IMR-90 (cell line): Measurements from ENCODE around the gene PITHD1. TPM values are rescaled to one million over a fixed set of nuclear protein-coding genes. Genes with fewer than 3 reads are reported as not detected.

Source experiments
- ATAC-seq: fragments of 200-7000 bp; cut with Tn5 transposase; 2 replicates; pipeline ENCODE4 v1.9.1; 2020; ENCODE audit warnings: low read depth, mild to moderate bottlenecking, moderate library complexity
- BruUV-seq: library from RNA; stranded (reverse); fragments of 400-500 nt; replicated peaks from 2 replicates; lab custom pipeline; 2021; lab: Mats Ljungman, UMichigan
- CTCF ChIA-PET: fragments of 300-600 bp; formaldehyde crosslinking; extraction: SDS; loops from one replicate; lab custom pipeline; 2021; ENCODE audit warnings: antibody characterized with exemption; lab: Yijun Ruan, JAX
- POLR2A ChIA-PET: fragments of 300-600 bp; sonication (Branson Sonifier 250); formaldehyde crosslinking; loops from one replicate; lab custom pipeline; 2022; ENCODE audit warnings: antibody characterized with exemption; ENCODE audit not compliant: unreplicated experiment; lab: Charles Lee
- DNase-seq: peaks from one replicate; pipeline ENCODE4 v3.0.0; 2013
- H2AFZ ChIP-seq: replicated peaks from 2 replicates; pipeline ENCODE3; 2013; ENCODE audit warnings: low read length, mild to moderate bottlenecking; ENCODE audit not compliant: poor library complexity
- H2AK5ac ChIP-seq: 2 replicates; pipeline ENCODE4 v1.6.1; 2013; ENCODE audit warnings: low read depth, low read length, inconsistent platforms
- H2AK9ac ChIP-seq: replicated peaks from 2 replicates; pipeline ENCODE3; 2013; ENCODE audit warnings: mild to moderate bottlenecking, low read depth, low read length, moderate library complexity; ENCODE audit not compliant: poor library complexity
- H2BK120ac ChIP-seq: 2 replicates; pipeline ENCODE4 v1.6.1; 2013; ENCODE audit warnings: low read depth, low read length, inconsistent platforms
- H2BK15ac ChIP-seq: 3 replicates; pipeline ENCODE4 v1.6.1; 2013; ENCODE audit warnings: low read depth, low read length, inconsistent platforms
- H2BK20ac ChIP-seq: 2 replicates; pipeline ENCODE4 v1.6.1; 2013; ENCODE audit warnings: low read depth, mild to moderate bottlenecking, inconsistent platforms, low read length, moderate library complexity
- H2BK5ac ChIP-seq: 2 replicates; pipeline ENCODE4 v1.6.1; 2013; ENCODE audit warnings: mild to moderate bottlenecking, low read depth, low read length, inconsistent platforms; ENCODE audit not compliant: poor library complexity, severe bottlenecking
- H3K14ac ChIP-seq: replicated peaks from 2 replicates; pipeline ENCODE4 v1.6.1; 2013; ENCODE audit warnings: low read depth, low read length, inconsistent platforms
- H3K18ac ChIP-seq: 2 replicates; pipeline ENCODE4 v1.6.1; 2013; ENCODE audit warnings: low read depth, low read length, control low read depth
- H3K23ac ChIP-seq: 2 replicates; pipeline ENCODE4 v1.6.1; 2013; ENCODE audit warnings: low read depth, low read length, inconsistent platforms
- H3K27ac ChIP-seq: 2 replicates; pipeline ENCODE4 v1.5.1; 2013; ENCODE audit warnings: mild to moderate bottlenecking, control low read depth, low read length; ENCODE audit not compliant: insufficient read depth
- H3K27me3 ChIP-seq: 2 replicates; pipeline ENCODE4 v1.6.1; 2013; ENCODE audit warnings: low read length; ENCODE audit not compliant: control insufficient read depth, insufficient read depth
- H3K36me3 ChIP-seq: 2 replicates; pipeline ENCODE4 v1.6.1; 2013; ENCODE audit warnings: low read length, mixed read lengths; ENCODE audit not compliant: control insufficient read depth, insufficient read depth
- H3K4ac ChIP-seq: 2 replicates; pipeline ENCODE4 v1.6.1; 2013; ENCODE audit warnings: low read depth, low read length, inconsistent platforms
- H3K4me1 ChIP-seq: 2 replicates; pipeline ENCODE4 v1.6.1; 2013; ENCODE audit warnings: low read length, mixed read lengths; ENCODE audit not compliant: control insufficient read depth, insufficient read depth
- H3K4me2 ChIP-seq: 2 replicates; pipeline ENCODE4 v1.6.1; 2013; ENCODE audit warnings: low read depth, mild to moderate bottlenecking, control low read depth, low read length, moderate library complexity
- H3K4me3 ChIP-seq: 2 replicates; pipeline ENCODE4 v1.5.1; 2013; ENCODE audit warnings: low read depth, mild to moderate bottlenecking, control low read depth, low read length, moderate library complexity; ENCODE audit not compliant: insufficient read depth
- H3K56ac ChIP-seq: 2 replicates; pipeline ENCODE4 v1.6.1; 2013; ENCODE audit warnings: low read length, inconsistent platforms; ENCODE audit not compliant: insufficient read depth; ENCODE audit errors: extremely low read depth
- H3K79me1 ChIP-seq, 2 experiments: 2 replicates each; pipeline ENCODE4 v1.6.1; 2013; ENCODE audit warnings: low read length in 2 of 2, inconsistent platforms in 1 of 2, low read depth in 1 of 2
- H3K9ac ChIP-seq: 2 replicates; pipeline ENCODE4 v1.6.1; 2013; ENCODE audit warnings: low read depth, low read length, control low read depth
- H3K9me1 ChIP-seq: 2 replicates; pipeline ENCODE4 v1.6.1; 2013; ENCODE audit warnings: low read length, inconsistent platforms; ENCODE audit not compliant: insufficient read depth
- H3K9me3 ChIP-seq: 2 replicates; pipeline ENCODE4 v1.6.1; 2013; ENCODE audit warnings: low read length; ENCODE audit not compliant: control insufficient read depth, insufficient read depth
- H4K20me1 ChIP-seq: 2 replicates; pipeline ENCODE4 v1.6.1; 2013; ENCODE audit warnings: low read length, inconsistent platforms; ENCODE audit not compliant: insufficient read depth
- H4K5ac ChIP-seq: 2 replicates; pipeline ENCODE4 v1.6.1; 2013; ENCODE audit warnings: mild to moderate bottlenecking, low read depth, low read length, control low read depth
- H4K8ac ChIP-seq, 2 experiments: 2 replicates each; pipeline ENCODE4 v1.6.1; 2013; ENCODE audit warnings: low read depth in 2 of 2, low read length in 2 of 2, control low read depth in 1 of 2, inconsistent platforms in 1 of 2
- H4K91ac ChIP-seq: 2 replicates; pipeline ENCODE4 v1.6.1; 2013; ENCODE audit warnings: low read depth, low read length, inconsistent platforms; ENCODE audit not compliant: insufficient read depth
- BHLHE40 ChIP-seq: fragments of 150-350 bp; IDR thresholded peaks from 2 replicates; pipeline ENCODE4 v1.6.1; 2016; ENCODE audit warnings: mild to moderate bottlenecking, low read depth, low read length
- CEBPB ChIP-seq: IDR thresholded peaks from 2 replicates; pipeline ENCODE4 v1.6.1; 2012; ENCODE audit warnings: low read depth, low read length, improper control_type of control experiment
- CHD1 ChIP-seq: IDR thresholded peaks from 2 replicates; pipeline ENCODE4 v1.6.1; 2012; ENCODE audit warnings: low read depth, low read length, improper control_type of control experiment
- ELK1 ChIP-seq: fragments of 150-350 bp; IDR thresholded peaks from 2 replicates; pipeline ENCODE4 v1.6.1; 2016; ENCODE audit warnings: low read depth, mild to moderate bottlenecking, low read length, moderate library complexity, borderline replicate concordance
- FOS ChIP-seq: fragments of 150-350 bp; IDR thresholded peaks from 2 replicates; pipeline ENCODE4 v1.6.1; 2016; ENCODE audit warnings: low read depth, low read length
- MAFK ChIP-seq: IDR thresholded peaks from 2 replicates; pipeline ENCODE4 v1.6.1; 2012; ENCODE audit warnings: low read depth, low read length, improper control_type of control experiment
- MAZ ChIP-seq: IDR thresholded peaks from 2 replicates; pipeline ENCODE4 v1.6.1; 2012; ENCODE audit warnings: low read depth, mild to moderate bottlenecking, low read length, improper control_type of control experiment, moderate library complexity, borderline replicate concordance
- MXI1 ChIP-seq: IDR thresholded peaks from 2 replicates; pipeline ENCODE4 v1.6.1; 2012; ENCODE audit warnings: low read depth, mild to moderate bottlenecking, low read length, moderate library complexity, borderline replicate concordance
- NFE2L2 ChIP-seq: fragments of 150-350 bp; IDR thresholded peaks from 2 replicates; pipeline ENCODE4 v1.6.1; 2016; ENCODE audit warnings: low read depth, mild to moderate bottlenecking, low read length
- POLR2A ChIP-seq: IDR thresholded peaks from 2 replicates; pipeline ENCODE4 v1.6.1; 2012; ENCODE audit warnings: mild to moderate bottlenecking, low read depth, low read length
- RCOR1 ChIP-seq: IDR thresholded peaks from 2 replicates; pipeline ENCODE4 v1.6.1; 2012; ENCODE audit warnings: mild to moderate bottlenecking, low read length, improper control_type of control experiment; ENCODE audit not compliant: insufficient replicate concordance
- RFX5 ChIP-seq: IDR thresholded peaks from 2 replicates; pipeline ENCODE4 v1.8.0; 2012; ENCODE audit warnings: low read depth, mild to moderate bottlenecking, low read length, moderate library complexity
- SMC3 ChIP-seq: fragments of 150-350 bp; IDR thresholded peaks from 2 replicates; pipeline ENCODE4 v1.6.1; 2016; ENCODE audit warnings: low read depth, mild to moderate bottlenecking, antibody characterized with exemption, low read length, moderate library complexity
- WGBS, 2 experiments: methylation state at CpG; one replicate each; pipeline versions ENCODE4 v1.1.5 to v1.1.7; 2013; ENCODE audit warnings: missing lambda C conversion rate in 2 of 2; ENCODE audit not compliant: insufficient read length in 1 of 2; ENCODE audit errors: extremely low coverage in 2 of 2; 5-methylcytosine and 5-hydroxymethylcytosine counted together
- dilution Hi-C: fragments of 300-500 bp; cut with HindIII; formaldehyde crosslinking; loops from one replicate; pipeline ENCODE4 v1.14.3; 2018; ENCODE audit warnings: low sequenced_read_pairs; ENCODE audit not compliant: unreplicated experiment
- in situ Hi-C: fragments of 300-500 bp; cut with MboI; formaldehyde crosslinking; loops from 3 replicates; pipeline ENCODE4 v1.14.3; 2019; ENCODE audit warnings: low sequenced_read_pairs, inconsistent platforms, mixed read lengths
- intact Hi-C: fragments of 100-400 bp; cut with micrococcal nuclease; formaldehyde crosslinking; loops from 2 replicates; pipeline ENCODE4 v1.10.0; 2022
- polyA plus RNA-seq, 3 experiments: library from polyadenylated mRNA; depleted of rRNA; stranded (reverse); fragments of >200 nt; gene quantifications; 2 replicates each; pipeline ENCODE4 v1.2.3, GENCODE V29; 2012; ENCODE audit warnings: low replicate concordance in 1 of 3
- total RNA-seq: library from RNA; depleted of rRNA; stranded (reverse); fragments of >200 nt; gene quantifications from 2 replicates; pipeline ENCODE4 v1.2.3, GENCODE V29; 2012
- TF ChIP-seq, protein P1 (sequence below): fragments of 150-350 bp; IDR thresholded peaks from 2 replicates; pipeline ENCODE4 v1.6.1; 2017; ENCODE audit warnings: mild to moderate bottlenecking, antibody characterized with exemption, low read length, low read depth

Gene PITHD1
- total and polyA plus RNA-seq, 2 of the 4 experiments (the other 2 are of a cell fraction): 23.8 to 32.0 TPM

GRCh38 chr1:23743287-23744152 lies 34.7 kb upstream of the PITHD1 start, which contains the start of gene ELOA:
Gene ELOA (plus strand): TSS chr1:23743471. CDS start chr1:23743504, 33 bp downstream.
- dilution Hi-C loops (no loop called here), intact Hi-C loops (loop anchor here (5.0 kb wide), 1 partner anchor 51 kb away; the partner anchor contains the start of gene RPL11), in situ Hi-C loops (no loop called here)
- DNase-seq (peak; percentile 53), ATAC-seq (peak; percentile 93)
- H3K18ac ChIP-seq: no peak within 1 kb of the TSS; the same call in 1 of the 2 replicates
- peak within 1 kb of the TSS; percentile 86 for H3K27ac ChIP-seq
- H2AK9ac ChIP-seq: peak within 1 kb of the TSS; percentile 98
- peak within 1 kb of the TSS; percentile 81 for H4K91ac ChIP-seq
- H3K36me3 ChIP-seq: peaks cover 2% of the 10 kb centered on the region; the same call in 1 of the 2 replicates
- H3K9me1 ChIP-seq: peaks cover 3% of the 10 kb centered on the region; the same call in 1 of the 2 replicates
- 1% methylated on average over 71 of the region's 119 CpGs; no CpG with 5 or more reads in 1 of the 2 experiments for WGBS, 2 experiments
- no peaks in the 10 kb centered on the region for H3K27me3 ChIP-seq
- H2BK20ac ChIP-seq: no peak within 1 kb of the TSS
- H3K9me3 ChIP-seq: no peaks in the 10 kb centered on the region
- peak within 1 kb of the TSS; percentile 65 for H2BK5ac ChIP-seq
- no peak within 1 kb of the TSS for H2BK15ac ChIP-seq
- H4K8ac ChIP-seq: peak within 1 kb of the TSS; percentile 94 to 96
- H2AK5ac ChIP-seq: peak within 1 kb of the TSS; percentile 68; the same call in 1 of the 2 replicates
- H4K20me1 ChIP-seq: peaks cover 44% of the 10 kb centered on the region
- peak within 1 kb of the TSS; percentile 57; the same call in 1 of the 2 replicates for H3K56ac ChIP-seq
- peak within 1 kb of the TSS; percentile 85 for H3K4ac ChIP-seq
- peak within 1 kb of the TSS; percentile 91 for H3K23ac ChIP-seq
- peaks cover 20 to 67% of the 10 kb centered on the region in 2 experiments for H3K79me1 ChIP-seq
- peaks cover 2% of the 10 kb centered on the region for H3K4me1 ChIP-seq
- peak within 1 kb of the TSS; percentile 100 for H3K4me2 ChIP-seq
- peak within 1 kb of the TSS; percentile 94 for H3K14ac ChIP-seq
- H4K5ac ChIP-seq: peak within 1 kb of the TSS; percentile 43
- peak within 1 kb of the TSS; percentile 88 for H3K4me3 ChIP-seq
- CTCF ChIA-PET: interaction anchor here (1.0 kb wide), 1 partner anchor 9 kb away, joined by 3 read pairs; no protein-coding TSS in a partner anchor
- POLR2A ChIA-PET: interaction anchor here (0.6 kb wide), 1 partner anchor 9 kb away, joined by 4 read pairs; no protein-coding TSS in a partner anchor
- peak within 1 kb of the TSS; percentile 88 for H3K9ac ChIP-seq
- peak within 1 kb of the TSS; percentile 98 for H2AFZ ChIP-seq
- H2BK120ac ChIP-seq: peak within 1 kb of the TSS; percentile 52; the same call in 1 of the 2 replicates
- no TSS peak for BruUV-seq
- TF ChIP-seq CHD1 (no peak), RCOR1 (no peak), SMC3 (no peak), RFX5 (no peak), MAZ (peak; percentile 36; the same call in 1 of the 2 replicates), CEBPB (no peak), POLR2A (peak; percentile 59), MXI1 (peak; percentile 90; the same call in 1 of the 2 replicates), MAFK (no peak), ELK1 (no peak), NFE2L2 (no peak), FOS (no peak), BHLHE40 (no peak)
- TF ChIP-seq, protein P1, sequence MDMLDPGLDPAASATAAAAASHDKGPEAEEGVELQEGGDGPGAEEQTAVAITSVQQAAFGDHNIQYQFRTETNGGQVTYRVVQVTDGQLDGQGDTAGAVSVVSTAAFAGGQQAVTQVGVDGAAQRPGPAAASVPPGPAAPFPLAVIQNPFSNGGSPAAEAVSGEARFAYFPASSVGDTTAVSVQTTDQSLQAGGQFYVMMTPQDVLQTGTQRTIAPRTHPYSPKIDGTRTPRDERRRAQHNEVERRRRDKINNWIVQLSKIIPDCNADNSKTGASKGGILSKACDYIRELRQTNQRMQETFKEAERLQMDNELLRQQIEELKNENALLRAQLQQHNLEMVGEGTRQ: no peak
